NCI-H345 treated with DMSO at 0.1 percent for 48 hours (cell line): ENCODE data around the gene PLEKHA7.
"Not testable (repeated sequence)": the region's sequence is repeated elsewhere in the genome, so short reads cannot be mapped to it uniquely, and the experiment has no call there.

Experiments
- DNase-seq: peaks from one replicate; lab custom pipeline; 2025; ENCODE audit not compliant: unreplicated experiment; lab: John Stamatoyannopoulos, UW

The PLEKHA7 gene

DNA sequence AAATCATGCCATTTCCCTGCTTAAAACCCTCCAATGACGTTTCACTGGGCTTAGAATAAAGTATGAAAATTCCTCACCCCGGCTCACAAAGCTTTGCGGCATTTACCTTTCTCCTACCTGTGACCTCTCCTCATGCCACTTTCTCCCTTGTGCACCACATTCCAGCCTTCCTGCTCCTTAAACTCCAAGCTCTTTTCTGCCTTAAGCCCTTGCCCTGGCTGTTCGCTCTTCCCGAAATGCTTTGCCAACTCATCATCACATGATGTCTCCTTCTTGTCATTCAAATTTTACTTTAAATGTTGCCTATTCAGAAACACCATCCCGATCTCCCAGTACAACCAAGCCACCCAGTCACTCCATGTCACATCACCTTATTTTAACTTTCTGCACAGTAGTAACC, 2.0 kb downstream of the PLEKHA7 start:
- DNase-seq = no peak

DNA sequence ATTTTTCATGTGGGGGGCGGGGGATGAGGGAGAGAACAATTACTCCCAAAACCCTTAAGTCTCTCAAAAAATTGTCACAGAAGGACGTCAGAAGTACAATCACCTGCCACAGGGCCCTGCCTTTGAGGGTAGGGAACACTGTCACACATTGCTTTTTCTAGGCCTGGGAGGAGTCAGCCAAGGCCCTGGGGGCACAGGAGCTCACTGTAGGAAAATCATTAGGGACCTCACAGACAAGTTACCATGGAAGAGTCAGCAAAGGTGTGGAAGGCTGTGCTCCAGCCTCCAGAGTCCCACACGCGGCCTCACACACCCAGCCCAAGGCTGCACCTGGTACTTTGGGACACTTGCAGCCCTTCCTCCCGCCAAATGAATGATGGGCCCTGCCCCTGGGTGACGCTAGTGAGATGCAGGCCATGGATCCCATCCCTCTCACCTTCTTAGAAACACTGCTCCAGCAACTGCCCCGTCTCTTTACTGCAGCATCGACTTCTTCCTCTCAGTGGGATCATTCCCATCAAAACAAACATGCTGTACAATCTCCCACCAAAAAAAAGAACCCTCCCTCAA, 3.3 kb downstream of the PLEKHA7 start:
- DNase-seq = no peak

DNA sequence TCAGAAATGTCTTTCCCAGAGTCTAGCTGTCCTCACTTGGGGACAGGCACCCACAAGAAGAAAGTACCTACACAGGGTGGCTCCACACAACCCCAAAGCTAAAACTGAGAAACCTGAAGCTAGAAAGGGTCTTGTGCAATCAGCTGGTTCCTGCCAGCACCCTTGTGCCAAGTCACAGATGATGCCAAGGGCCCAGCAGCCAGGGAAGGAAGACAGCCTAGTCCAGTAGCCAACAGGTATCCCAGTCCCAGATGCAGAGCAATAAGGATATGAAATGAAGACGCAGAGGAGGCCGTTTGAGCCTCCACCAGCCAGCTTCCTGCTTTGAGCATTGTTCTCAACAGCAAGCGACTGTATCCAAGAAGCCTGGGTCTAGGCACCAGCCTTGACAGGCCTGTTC, 6.1 kb downstream of the PLEKHA7 start:
- no peak for DNase-seq

- DNase-seq = no peak
Observed at GRCh38 chr11:17005646-17006045, 8.6 kb downstream of the PLEKHA7 start.

- no peak for DNase-seq
Observed at GRCh38 chr11:17004486-17005148, 9.6 kb downstream of the PLEKHA7 start.

- DNase-seq = no peak
Observed at GRCh38 chr11:17003426-17003825, 10.8 kb downstream of the PLEKHA7 start.

DNA sequence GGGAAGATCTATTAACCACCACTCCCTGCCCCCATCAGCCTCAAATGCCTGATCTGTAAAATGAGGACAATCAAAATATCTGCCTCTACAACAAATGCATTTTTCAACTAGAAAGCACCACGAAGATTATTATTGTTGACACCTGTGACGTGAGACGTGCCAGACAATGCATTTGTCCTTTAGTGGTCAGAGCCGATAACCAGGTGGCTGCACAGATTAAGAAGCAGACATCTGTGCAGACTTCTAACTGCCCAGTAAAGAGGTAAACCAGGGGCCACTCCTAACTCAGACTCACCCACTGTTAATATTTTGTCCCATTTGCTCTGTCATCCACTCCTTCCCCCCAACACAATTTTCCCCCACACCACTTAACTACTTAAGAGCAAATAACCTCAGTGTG, 11.7 kb downstream of the PLEKHA7 start:
- DNase-seq = no peak

- no peak for DNase-seq
Observed at GRCh38 chr11:17001806-17002205, 12.4 kb downstream of the PLEKHA7 start.

GRCh38 chr11:17000987-17001386, 13.2 kb downstream of the PLEKHA7 start:
- DNase-seq = no peak

DNA sequence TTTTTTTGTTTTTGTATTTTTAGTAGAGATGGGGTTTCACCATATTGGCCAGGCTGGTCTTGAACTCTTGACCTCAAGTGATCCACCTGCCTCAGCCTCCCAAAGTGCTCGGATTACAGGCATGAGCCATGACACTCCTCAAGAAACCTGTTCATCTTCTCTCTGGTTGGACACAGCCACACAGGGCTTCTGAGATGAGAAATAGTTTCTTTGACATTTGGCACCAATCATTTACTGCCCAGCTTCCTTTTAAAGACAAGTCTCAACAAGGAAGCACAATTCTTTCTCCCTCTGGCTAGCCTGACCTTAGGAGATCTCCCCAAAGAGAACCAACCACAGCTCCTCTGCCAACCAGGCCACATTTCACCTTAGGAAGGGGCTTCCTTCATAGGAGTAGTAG, 14.0 kb downstream of the PLEKHA7 start:
- not testable (repeated sequence) for DNase-seq

GRCh38 chr11:16999116-16999515, 15.1 kb downstream of the PLEKHA7 start:
- DNase-seq = no peak

- no peak for DNase-seq
Observed at GRCh38 chr11:16997624-16998023, 16.6 kb downstream of the PLEKHA7 start.

GRCh38 chr11:16993495-16993894, 20.7 kb downstream of the PLEKHA7 start:
- no peak for DNase-seq

DNA sequence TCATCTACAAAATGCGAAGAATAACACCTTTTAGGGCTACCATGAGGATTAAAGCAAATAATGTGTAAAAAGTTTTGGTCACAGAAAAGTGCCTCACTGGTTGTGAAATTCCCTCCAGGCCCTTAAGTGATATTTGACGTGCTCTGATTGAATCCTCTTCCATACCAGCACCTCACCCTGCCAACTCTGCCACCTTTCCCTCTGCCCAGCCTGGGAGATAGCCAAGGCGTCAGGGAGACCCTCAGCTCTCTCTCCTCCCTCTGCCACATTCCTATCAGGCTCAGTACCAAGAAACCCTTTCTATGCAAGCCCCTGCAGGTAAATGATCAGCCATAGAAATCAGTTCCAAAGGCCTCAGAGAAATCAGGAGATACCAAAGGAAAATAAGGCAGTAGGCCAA, 21.4 kb downstream of the PLEKHA7 start:
- DNase-seq = no peak

DNA sequence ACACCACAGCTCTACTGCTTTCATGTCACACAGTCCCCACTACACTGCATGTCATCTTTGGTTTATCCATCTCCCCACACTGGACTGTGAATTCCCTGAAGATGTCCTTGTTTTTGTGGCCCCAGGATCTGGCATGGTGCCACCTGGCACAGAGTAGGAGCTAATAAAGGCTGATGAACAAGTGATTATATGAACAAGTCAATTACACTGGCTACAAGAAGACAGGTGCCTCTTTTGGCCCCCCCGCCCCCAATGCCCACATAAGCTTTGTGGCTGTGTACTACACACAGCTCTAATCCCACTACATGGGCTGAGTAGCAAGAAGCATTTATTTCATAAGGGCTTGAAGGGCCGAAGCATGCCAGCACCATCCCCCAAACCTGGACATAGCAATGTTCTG, 24.7 kb downstream of the PLEKHA7 start:
- DNase-seq = no peak

- DNase-seq = no peak
Observed at GRCh38 chr11:16987205-16987568, 27.0 kb downstream of the PLEKHA7 start.

GRCh38 chr11:16986434-16987204, 27.6 kb downstream of the PLEKHA7 start:
- DNase-seq = no peak

GRCh38 chr11:16985297-16985696, 28.9 kb downstream of the PLEKHA7 start:
- no peak for DNase-seq

GRCh38 chr11:16984229-16984628, 30.0 kb downstream of the PLEKHA7 start:
- no peak for DNase-seq

DNA sequence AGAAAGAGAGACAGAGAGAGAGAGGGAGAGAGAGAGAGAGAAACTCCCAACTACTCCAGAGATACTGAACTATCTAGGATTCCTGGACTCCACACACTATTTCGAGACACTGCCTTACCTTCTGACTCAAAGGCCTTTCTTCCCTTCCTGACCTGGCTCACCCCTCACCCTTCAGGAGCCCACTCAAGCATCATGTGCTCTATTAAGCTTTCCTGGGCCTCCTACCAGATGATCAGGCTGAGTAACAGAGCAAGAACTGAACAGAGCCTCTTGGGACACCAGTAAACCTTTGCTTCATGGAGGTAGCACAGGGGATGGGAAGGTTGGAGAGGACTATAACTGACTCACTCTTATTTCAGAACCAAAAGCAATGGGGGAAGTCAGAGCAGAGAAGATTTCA, 31.4 kb downstream of the PLEKHA7 start:
- DNase-seq = no peak

DNA sequence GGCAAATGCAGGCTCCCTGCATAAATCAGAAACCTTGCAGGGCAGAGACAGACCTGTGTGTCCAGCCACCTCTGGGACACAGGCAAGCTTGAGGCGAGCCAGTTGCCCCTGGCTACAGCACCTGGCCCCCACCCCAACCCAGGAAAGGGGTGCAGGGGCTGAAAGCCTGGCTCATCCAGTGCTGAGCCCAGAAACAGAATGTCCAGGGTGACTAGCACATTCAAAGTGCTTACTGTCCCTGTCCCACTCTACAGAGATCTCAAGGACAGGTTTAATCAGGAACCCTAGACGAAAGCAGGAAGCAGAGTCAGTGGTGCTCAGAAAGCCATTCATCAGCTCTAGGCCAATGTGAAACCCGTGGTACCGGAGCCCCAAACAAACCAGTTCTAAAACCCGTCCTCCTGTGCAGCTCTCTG, 31.9 kb downstream of the PLEKHA7 start:
- DNase-seq = no peak

- DNase-seq = no peak
Observed at GRCh38 chr11:16981651-16982194, 32.5 kb downstream of the PLEKHA7 start.
